ENCODE results near the gene ADCY4.

The ADCY4 gene

DNA sequence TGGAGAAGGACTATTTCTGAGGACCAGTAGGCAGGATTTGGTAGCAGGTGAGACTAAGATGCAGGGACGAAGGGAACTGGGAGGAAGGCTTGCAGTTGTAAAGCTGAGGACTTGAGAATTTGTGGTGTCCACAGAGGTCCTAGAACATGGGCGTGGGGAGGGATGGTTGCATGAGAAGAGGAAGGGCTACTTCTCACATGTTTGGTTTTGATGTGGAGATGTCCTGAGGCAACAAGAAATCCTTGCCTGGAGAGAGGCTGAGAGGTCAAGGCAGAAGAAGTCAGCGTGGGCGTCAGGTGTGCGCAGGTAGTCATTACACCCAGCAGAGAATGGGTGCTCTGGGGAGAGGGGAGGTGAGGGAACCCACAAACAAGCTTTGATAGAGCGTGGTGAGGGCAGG lies 57.8 kb downstream of the ADCY4 start:
- no peak for ATAC-seq
- TF ChIP-seq RARB (CRISPR knock-in tag; IDR thresholded peaks at IDR 0.05) (no peak), ZC3H10 (CRISPR knock-in tag; IDR thresholded peaks at IDR 0.05) (no peak), ESRRG (CRISPR knock-in tag; IDR thresholded peaks at IDR 0.05) (no peak), TCF4 (CRISPR knock-in tag; IDR thresholded peaks at IDR 0.05; ENCODE audit: borderline replicate concordance) (no peak), ZNF565 (CRISPR knock-in tag; conservative IDR thresholded peaks at IDR 0.05; ENCODE audit: low read depth) (no peak), ZFP30 (CRISPR knock-in tag; IDR thresholded peaks at IDR 0.05) (no peak), ISL1 (CRISPR knock-in tag; IDR thresholded peaks at IDR 0.05) (no peak), TOX (CRISPR knock-in tag; IDR thresholded peaks at IDR 0.05; ENCODE audit: borderline replicate concordance) (no peak), ZNF8 (CRISPR knock-in tag; IDR thresholded peaks at IDR 0.05) (no peak), SNAI2 (CRISPR knock-in tag; IDR thresholded peaks at IDR 0.05) (no peak), OSR1 (CRISPR knock-in tag; IDR thresholded peaks at IDR 0.05) (no peak), ZNF70 (CRISPR knock-in tag; IDR thresholded peaks at IDR 0.05) (no peak), BACH2 (CRISPR knock-in tag; IDR thresholded peaks at IDR 0.05; ENCODE audit: borderline replicate concordance) (no peak), ARNTL (CRISPR knock-in tag; IDR thresholded peaks at IDR 0.05; ENCODE audit: borderline replicate concordance, low read depth) (no peak), PPARA (CRISPR knock-in tag; IDR thresholded peaks at IDR 0.05; ENCODE audit: borderline replicate concordance) (no peak), CSDC2 (CRISPR knock-in tag; IDR thresholded peaks at IDR 0.05) (no peak)
- TF ChIP-seq, protein P1, sequence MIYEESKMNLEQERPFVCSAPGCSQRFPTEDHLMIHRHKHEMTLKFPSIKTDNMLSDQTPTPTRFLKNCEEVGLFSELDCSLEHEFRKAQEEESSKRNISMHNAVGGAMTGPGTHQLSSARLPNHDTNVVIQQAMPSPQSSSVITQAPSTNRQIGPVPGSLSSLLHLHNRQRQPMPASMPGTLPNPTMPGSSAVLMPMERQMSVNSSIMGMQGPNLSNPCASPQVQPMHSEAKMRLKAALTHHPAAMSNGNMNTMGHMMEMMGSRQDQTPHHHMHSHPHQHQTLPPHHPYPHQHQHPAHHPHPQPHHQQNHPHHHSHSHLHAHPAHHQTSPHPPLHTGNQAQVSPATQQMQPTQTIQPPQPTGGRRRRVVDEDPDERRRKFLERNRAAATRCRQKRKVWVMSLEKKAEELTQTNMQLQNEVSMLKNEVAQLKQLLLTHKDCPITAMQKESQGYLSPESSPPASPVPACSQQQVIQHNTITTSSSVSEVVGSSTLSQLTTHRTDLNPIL (CRISPR knock-in tag; IDR thresholded peaks at IDR 0.05; ENCODE audit: low read depth), result no peak
- TF ChIP-seq, protein P2, sequence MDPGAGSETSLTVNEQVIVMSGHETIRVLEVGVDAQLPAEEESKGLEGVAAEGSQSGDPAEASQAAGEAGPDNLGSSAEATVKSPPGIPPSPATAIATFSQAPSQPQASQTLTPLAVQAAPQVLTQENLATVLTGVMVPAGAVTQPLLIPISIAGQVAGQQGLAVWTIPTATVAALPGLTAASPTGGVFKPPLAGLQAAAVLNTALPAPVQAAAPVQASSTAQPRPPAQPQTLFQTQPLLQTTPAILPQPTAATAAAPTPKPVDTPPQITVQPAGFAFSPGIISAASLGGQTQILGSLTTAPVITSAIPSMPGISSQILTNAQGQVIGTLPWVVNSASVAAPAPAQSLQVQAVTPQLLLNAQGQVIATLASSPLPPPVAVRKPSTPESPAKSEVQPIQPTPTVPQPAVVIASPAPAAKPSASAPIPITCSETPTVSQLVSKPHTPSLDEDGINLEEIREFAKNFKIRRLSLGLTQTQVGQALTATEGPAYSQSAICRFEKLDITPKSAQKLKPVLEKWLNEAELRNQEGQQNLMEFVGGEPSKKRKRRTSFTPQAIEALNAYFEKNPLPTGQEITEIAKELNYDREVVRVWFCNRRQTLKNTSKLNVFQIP (CRISPR knock-in tag; IDR thresholded peaks at IDR 0.05; ENCODE audit: borderline replicate concordance, low read depth), result no peak
- TF ChIP-seq, protein P3, sequence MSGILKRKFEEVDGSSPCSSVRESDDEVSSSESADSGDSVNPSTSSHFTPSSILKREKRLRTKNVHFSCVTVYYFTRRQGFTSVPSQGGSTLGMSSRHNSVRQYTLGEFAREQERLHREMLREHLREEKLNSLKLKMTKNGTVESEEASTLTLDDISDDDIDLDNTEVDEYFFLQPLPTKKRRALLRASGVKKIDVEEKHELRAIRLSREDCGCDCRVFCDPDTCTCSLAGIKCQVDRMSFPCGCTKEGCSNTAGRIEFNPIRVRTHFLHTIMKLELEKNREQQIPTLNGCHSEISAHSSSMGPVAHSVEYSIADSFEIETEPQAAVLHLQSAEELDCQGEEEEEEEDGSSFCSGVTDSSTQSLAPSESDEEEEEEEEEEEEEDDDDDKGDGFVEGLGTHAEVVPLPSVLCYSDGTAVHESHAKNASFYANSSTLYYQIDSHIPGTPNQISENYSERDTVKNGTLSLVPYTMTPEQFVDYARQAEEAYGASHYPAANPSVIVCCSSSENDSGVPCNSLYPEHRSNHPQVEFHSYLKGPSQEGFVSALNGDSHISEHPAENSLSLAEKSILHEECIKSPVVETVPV (CRISPR knock-in tag; IDR thresholded peaks at IDR 0.05), result no peak
- TF ChIP-seq, protein P4, sequence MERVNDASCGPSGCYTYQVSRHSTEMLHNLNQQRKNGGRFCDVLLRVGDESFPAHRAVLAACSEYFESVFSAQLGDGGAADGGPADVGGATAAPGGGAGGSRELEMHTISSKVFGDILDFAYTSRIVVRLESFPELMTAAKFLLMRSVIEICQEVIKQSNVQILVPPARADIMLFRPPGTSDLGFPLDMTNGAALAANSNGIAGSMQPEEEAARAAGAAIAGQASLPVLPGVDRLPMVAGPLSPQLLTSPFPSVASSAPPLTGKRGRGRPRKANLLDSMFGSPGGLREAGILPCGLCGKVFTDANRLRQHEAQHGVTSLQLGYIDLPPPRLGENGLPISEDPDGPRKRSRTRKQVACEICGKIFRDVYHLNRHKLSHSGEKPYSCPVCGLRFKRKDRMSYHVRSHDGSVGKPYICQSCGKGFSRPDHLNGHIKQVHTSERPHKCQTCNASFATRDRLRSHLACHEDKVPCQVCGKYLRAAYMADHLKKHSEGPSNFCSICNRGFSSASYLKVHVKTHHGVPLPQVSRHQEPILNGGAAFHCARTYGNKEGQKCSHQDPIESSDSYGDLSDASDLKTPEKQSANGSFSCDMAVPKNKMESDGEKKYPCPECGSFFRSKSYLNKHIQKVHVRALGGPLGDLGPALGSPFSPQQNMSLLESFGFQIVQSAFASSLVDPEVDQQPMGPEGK (CRISPR knock-in tag; IDR thresholded peaks at IDR 0.05; ENCODE audit: borderline replicate concordance), result no peak

DNA sequence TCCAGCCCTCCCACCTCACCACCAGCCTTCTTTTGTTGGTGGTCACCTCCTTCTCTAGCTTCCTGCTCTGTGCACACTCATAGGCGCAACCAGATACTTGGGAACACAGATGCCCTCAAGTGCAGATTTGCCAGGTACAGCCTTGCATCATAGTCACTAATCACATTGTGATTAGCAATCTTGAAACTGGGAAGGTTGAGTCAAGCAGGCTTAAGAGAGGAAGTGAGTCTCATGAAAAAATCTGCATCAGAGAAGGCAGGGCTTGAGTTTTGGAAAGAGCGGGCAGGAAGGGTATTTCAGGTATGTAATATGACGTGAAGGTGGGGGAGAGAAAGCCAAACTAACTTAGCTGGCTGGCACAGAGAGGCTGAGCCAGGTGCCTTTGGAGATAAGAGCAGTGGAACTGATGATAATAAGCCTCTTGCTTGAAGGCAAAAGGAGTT lies 60.7 kb downstream of the ADCY4 start:
- ATAC-seq, result no peak
- TF ChIP-seq RARB (CRISPR knock-in tag; IDR thresholded peaks at IDR 0.05) (no peak), ZFP30 (CRISPR knock-in tag; IDR thresholded peaks at IDR 0.05) (no peak), BACH2 (CRISPR knock-in tag; IDR thresholded peaks at IDR 0.05; ENCODE audit: borderline replicate concordance) (no peak), ARNTL (CRISPR knock-in tag; IDR thresholded peaks at IDR 0.05; ENCODE audit: borderline replicate concordance, low read depth) (no peak)
- TF ChIP-seq, protein P1 (CRISPR knock-in tag; IDR thresholded peaks at IDR 0.05; ENCODE audit: low read depth), result no peak
- TF ChIP-seq, protein P3 (CRISPR knock-in tag; IDR thresholded peaks at IDR 0.05), result no peak
- TF ChIP-seq, protein P5, sequence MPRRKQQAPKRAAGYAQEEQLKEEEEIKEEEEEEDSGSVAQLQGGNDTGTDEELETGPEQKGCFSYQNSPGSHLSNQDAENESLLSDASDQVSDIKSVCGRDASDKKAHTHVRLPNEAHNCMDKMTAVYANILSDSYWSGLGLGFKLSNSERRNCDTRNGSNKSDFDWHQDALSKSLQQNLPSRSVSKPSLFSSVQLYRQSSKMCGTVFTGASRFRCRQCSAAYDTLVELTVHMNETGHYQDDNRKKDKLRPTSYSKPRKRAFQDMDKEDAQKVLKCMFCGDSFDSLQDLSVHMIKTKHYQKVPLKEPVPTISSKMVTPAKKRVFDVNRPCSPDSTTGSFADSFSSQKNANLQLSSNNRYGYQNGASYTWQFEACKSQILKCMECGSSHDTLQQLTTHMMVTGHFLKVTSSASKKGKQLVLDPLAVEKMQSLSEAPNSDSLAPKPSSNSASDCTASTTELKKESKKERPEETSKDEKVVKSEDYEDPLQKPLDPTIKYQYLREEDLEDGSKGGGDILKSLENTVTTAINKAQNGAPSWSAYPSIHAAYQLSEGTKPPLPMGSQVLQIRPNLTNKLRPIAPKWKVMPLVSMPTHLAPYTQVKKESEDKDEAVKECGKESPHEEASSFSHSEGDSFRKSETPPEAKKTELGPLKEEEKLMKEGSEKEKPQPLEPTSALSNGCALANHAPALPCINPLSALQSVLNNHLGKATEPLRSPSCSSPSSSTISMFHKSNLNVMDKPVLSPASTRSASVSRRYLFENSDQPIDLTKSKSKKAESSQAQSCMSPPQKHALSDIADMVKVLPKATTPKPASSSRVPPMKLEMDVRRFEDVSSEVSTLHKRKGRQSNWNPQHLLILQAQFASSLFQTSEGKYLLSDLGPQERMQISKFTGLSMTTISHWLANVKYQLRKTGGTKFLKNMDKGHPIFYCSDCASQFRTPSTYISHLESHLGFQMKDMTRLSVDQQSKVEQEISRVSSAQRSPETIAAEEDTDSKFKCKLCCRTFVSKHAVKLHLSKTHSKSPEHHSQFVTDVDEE (CRISPR knock-in tag; IDR thresholded peaks at IDR 0.05), result no peak
- TF ChIP-seq, protein P4 (CRISPR knock-in tag; IDR thresholded peaks at IDR 0.05; ENCODE audit: borderline replicate concordance), result no peak

Data from SK-N-SH treated with all-trans-retinoic acid at 6 μM for 48 hours (cell line).